KOPT-K1 (cell line): ENCODE measurements around the gene DGKB.

Experiments
- H3K27ac ChIP-seq: fragments of 200-600 bp; sonication (generic); 2 replicates; pipeline ENCODE4 v1.5.1; 2016; ENCODE audit warnings: antibody characterized with exemption, mild to moderate bottlenecking, low read depth, low read length; ENCODE audit not compliant: poor library complexity, severe bottlenecking
- H3K36me3 ChIP-seq: fragments of 200-600 bp; sonication (generic); 2 replicates; pipeline ENCODE4 v1.5.1; 2017; ENCODE audit warnings: antibody characterized with exemption, mild to moderate bottlenecking, low read length, moderate library complexity; ENCODE audit not compliant: insufficient read depth
- H3K9me3 ChIP-seq: fragments of 200-600 bp; sonication (generic); 2 replicates; pipeline ENCODE4 v1.5.1; 2017; ENCODE audit warnings: antibody characterized with exemption, low read length, mild to moderate bottlenecking; ENCODE audit not compliant: insufficient read depth, poor library complexity, severe bottlenecking

DGKB gene

GRCh38 chr7:14891289-14891688, 11.3 kb downstream of the DGKB start:
- no peak overlapping the region for H3K27ac ChIP-seq
- H3K36me3 ChIP-seq = no peaks in the 10 kb centered on the region

GRCh38 chr7:14888962-14889361, 13.6 kb downstream of the DGKB start:
- Histone ChIP-seq H3K27ac (no peak overlapping the region), H3K9me3 (no peaks in the 10 kb centered on the region), H3K36me3 (no peaks in the 10 kb centered on the region)

More at GRCh38 chr7:14891289-14891688, 11.3 kb downstream of the DGKB start:
- no peaks in the 10 kb centered on the region for H3K9me3 ChIP-seq

- Histone ChIP-seq H3K9me3 (no peaks in the 10 kb centered on the region), H3K36me3 (no peaks in the 10 kb centered on the region), H3K27ac (no peak overlapping the region)
Measured at GRCh38 chr7:14886533-14886932, 16.0 kb downstream of the DGKB start.

DNA sequence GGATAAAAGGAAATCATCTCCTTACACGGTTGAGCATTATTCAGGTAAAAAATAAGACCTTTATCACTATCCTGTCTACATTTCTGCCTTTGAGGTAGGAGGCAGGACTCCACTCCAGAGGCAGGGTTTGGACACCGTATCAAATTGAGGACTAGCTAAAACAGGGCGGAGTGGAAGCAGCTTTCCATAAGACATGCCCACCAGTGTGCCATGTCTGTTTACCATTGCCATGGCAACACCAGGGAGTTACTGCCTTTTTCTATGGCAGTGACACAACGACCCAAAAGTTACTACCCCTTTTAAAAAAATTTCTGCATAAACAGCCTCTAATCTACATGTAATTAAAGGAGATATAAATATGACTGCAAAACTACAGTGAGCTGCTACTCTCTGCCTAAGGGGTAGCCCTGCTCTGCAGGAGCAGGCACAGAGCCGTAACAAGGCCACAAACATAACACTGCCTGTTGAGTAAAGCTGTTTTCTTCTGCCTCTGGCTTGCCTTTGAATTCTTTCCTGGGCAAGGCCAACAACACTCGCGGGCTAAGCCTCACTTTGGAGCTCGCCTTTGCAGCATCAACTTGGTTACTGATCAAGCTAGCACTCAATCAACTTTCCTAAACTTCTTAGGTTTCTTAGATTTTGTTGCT, 26.5 kb downstream of the DGKB start:
- Histone ChIP-seq H3K36me3 (no peaks in the 10 kb centered on the region), H3K9me3 (no peaks in the 10 kb centered on the region), H3K27ac (no peak overlapping the region)

GRCh38 chr7:14871880-14872279, 30.7 kb downstream of the DGKB start:
- no peaks in the 10 kb centered on the region for H3K36me3 ChIP-seq
- H3K9me3 ChIP-seq = no peaks in the 10 kb centered on the region
- H3K27ac ChIP-seq = no peak overlapping the region

- H3K27ac ChIP-seq = no peak overlapping the region
- no peaks in the 10 kb centered on the region for H3K36me3 ChIP-seq
- no peaks in the 10 kb centered on the region for H3K9me3 ChIP-seq
Measured at GRCh38 chr7:14870394-14870793, 32.2 kb downstream of the DGKB start.

DNA sequence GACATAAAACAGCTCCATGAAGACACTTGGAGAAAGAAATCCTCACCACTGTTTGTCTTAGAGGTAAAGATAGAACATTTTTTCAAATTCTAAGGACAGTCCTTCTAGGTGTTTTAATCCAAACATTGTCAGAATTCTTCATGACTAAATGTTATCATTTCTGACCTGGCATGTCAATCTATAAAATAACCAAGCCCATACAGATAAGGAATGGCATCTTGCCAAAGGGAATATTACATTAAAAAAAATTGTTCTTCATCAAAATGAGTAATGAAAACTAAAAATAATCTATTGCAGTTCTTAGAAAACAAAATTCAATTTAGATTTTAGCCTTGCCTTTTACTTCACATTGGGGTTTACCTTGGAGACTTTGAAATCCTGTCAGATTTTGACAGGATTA, 33.6 kb downstream of the DGKB start:
- no peaks in the 10 kb centered on the region for H3K9me3 ChIP-seq
- no peak overlapping the region for H3K27ac ChIP-seq
- H3K36me3 ChIP-seq = no peaks in the 10 kb centered on the region

GRCh38 chr7:14861456-14861855, 41.1 kb downstream of the DGKB start:
- Histone ChIP-seq H3K27ac (no peak overlapping the region), H3K36me3 (no peaks in the 10 kb centered on the region)

DNA sequence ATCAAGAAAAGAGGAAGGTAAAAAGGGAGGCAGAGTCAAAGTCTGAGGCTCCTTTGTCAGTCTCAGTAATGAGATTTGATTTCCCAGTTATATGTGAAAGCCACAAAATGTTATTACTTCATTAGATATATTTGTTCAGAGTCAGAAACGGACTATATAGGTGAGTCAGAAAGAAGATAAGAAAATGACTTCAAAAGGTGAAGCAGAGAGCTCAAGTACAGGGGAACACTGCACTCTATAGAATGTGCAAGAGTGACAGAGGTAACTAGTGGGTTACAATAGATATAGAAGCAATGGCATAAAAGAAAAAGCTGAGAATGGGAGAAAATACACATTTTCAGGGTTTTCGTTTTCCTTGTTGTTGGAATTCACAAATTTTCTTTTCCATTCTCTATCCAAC, 43.3 kb downstream of the DGKB start:
- Histone ChIP-seq H3K9me3 (no peaks in the 10 kb centered on the region), H3K27ac (no peak overlapping the region), H3K36me3 (no peaks in the 10 kb centered on the region)

More at GRCh38 chr7:14861456-14861855, 41.1 kb downstream of the DGKB start:
- H3K9me3 ChIP-seq = no peaks in the 10 kb centered on the region

DNA sequence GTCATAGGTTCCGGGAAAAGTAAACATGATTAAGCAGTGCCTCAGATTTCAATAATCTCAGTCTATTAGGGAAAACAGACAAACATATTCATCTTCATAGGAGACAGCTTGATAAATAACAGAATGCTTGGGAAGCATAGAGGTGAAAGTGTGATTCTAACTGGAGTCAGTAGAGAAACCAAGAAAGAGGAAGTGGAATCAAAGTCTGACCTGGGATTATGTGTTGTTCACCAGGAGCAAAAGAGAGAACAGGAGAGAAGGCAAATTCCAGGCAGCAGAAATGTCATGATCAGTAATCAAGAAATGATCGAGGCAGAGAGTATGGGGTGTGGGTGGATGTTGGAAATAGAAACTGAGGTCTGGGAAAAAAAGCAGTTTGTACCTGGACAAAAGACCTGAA, 43.7 kb downstream of the DGKB start:
- Histone ChIP-seq H3K27ac (no peak overlapping the region), H3K36me3 (no peaks in the 10 kb centered on the region), H3K9me3 (no peaks in the 10 kb centered on the region)

GRCh38 chr7:14858410-14858809, 44.1 kb downstream of the DGKB start:
- Histone ChIP-seq H3K9me3 (no peaks in the 10 kb centered on the region), H3K36me3 (no peaks in the 10 kb centered on the region), H3K27ac (no peak overlapping the region)

DNA sequence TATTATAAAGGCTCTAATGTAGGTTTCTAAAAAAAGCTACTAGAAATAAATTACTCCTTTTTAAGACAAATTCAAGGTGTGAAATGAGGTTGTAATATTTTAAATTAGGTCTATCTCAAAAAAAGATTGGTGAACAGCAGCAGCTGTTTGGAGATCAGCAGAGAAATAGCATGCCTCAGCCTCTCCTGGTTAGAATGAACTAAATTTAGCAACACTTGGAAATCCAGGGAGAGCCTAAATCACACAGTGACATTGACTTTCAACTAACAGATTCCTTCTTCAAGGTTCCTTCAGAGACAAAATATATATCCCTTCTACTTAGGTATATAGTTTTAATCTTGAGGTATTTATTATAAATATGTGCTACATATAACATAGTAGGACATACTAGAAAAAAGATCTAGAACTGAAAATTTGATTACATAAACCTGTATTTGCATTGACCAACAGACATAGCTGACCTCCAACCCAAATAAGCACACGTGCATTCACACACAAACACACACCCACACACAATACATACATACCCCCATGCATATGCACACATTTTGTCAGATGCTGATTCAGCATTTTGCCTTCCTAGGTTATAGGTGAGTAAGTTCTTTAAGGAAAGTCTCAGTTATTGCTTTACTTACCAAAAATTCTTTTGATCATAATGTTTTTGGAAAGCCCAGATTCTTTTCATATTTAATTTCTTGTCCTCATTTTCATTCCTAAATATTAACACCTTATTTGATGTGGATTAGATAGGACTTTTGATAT, 47.3 kb downstream of the DGKB start:
- Histone ChIP-seq H3K36me3 (no peaks in the 10 kb centered on the region), H3K9me3 (no peaks in the 10 kb centered on the region), H3K27ac (no peak overlapping the region)

- H3K36me3 ChIP-seq = no peaks in the 10 kb centered on the region
- H3K9me3 ChIP-seq = no peaks in the 10 kb centered on the region
- H3K27ac ChIP-seq = no peak overlapping the region
Measured at GRCh38 chr7:14854471-14854870, 48.1 kb downstream of the DGKB start.

DNA sequence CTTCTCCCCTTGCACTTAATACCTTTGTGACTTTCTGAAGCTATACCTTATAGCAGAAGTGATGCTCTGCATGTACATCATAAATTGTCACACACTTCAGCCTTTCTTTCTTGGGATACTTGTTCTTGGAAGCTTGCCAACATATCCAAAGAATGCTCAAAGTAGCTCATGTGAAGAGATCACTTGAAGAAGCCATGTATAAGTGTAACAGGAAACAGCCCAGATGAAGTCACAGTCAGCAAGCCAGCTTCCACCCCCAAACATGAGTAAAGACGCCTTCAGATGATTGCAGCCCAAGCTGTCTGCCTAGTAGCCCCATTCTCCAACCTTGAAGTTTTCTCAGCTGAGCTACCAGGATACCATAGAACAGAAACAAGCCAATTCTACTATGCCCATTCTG, 50.9 kb downstream of the DGKB start:
- no peaks in the 10 kb centered on the region for H3K36me3 ChIP-seq
- no peaks in the 10 kb centered on the region for H3K9me3 ChIP-seq

GRCh38 chr7:14850039-14850438, 52.5 kb downstream of the DGKB start:
- H3K27ac ChIP-seq = no peak overlapping the region
- no peaks in the 10 kb centered on the region for H3K9me3 ChIP-seq
- H3K36me3 ChIP-seq = no peaks in the 10 kb centered on the region

More for the DNA sequence above, 50.9 kb downstream of the DGKB start:
- H3K27ac ChIP-seq = no peak overlapping the region

DNA sequence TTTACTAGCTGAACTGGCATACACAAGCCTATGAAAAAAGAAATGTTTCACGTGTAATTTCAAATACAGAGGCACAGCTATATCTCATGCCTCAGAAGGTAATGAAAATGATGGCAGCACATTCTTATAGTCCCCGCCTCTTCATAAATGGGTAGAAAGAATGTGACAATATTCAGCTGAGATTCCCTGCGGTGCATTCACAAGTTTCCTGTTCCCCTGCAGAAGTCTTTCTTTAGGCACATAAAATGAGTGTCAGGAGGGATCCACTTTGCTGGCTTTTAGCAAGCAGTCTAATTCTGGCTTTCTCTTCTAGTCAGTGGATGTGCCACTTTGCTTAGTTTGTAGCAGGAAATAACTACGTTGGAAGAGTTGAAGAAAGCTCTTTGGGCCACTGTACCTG, 56.1 kb downstream of the DGKB start:
- H3K9me3 ChIP-seq = no peaks in the 10 kb centered on the region
- no peak overlapping the region for H3K27ac ChIP-seq
- H3K36me3 ChIP-seq = no peaks in the 10 kb centered on the region
